RWPE2 (cell line): ENCODE results near the gene HTR7.
"Not testable (repeated sequence)": the region's sequence is repeated elsewhere in the genome, so short reads cannot be mapped to it uniquely, and the experiment has no call there.

Experiments
- ATAC-seq: fragments of 200-7000 bp; cut with Tn5 transposase; 3 replicates; pipeline ENCODE4 v1.9.1; 2021; ENCODE audit warnings: low read depth
- DNase-seq: peaks from one replicate; pipeline ENCODE4 v3.0.0-alpha.2; 2020; ENCODE audit warnings: low spot score
- H3K27ac ChIP-seq: fragments of 450-650 bp; 2 replicates; pipeline ENCODE4 v1.5.1; 2017; ENCODE audit warnings: mild to moderate bottlenecking; ENCODE audit not compliant: poor library complexity, severe bottlenecking
- H3K27me3 ChIP-seq: fragments of 250-450 bp; sonication (Bioruptor Pico); 2 replicates; pipeline ENCODE4 v1.5.1; 2021; ENCODE audit warnings: mild to moderate bottlenecking, moderate library complexity; ENCODE audit not compliant: insufficient read depth, poor library complexity, severe bottlenecking
- H3K36me3 ChIP-seq: fragments of 250-450 bp; sonication (Bioruptor Pico); 2 replicates; pipeline ENCODE4 v1.5.1; 2020; ENCODE audit warnings: low read depth, mild to moderate bottlenecking, moderate library complexity
- H3K4me1 ChIP-seq: fragments of 250-450 bp; sonication (Bioruptor Pico); 2 replicates; pipeline ENCODE4 v1.5.1; 2021; ENCODE audit warnings: mild to moderate bottlenecking, moderate library complexity; ENCODE audit not compliant: insufficient read depth, poor library complexity, severe bottlenecking
- H3K4me3 ChIP-seq: fragments of 250-450 bp; sonication (Bioruptor Pico); 2 replicates; pipeline ENCODE4 v1.5.1; 2021; ENCODE audit warnings: mild to moderate bottlenecking, moderate library complexity; ENCODE audit not compliant: severe bottlenecking
- H3K9me3 ChIP-seq: fragments of 250-450 bp; sonication (Bioruptor Pico); 2 replicates; pipeline ENCODE4 v1.5.1; 2021; ENCODE audit warnings: mild to moderate bottlenecking, moderate library complexity; ENCODE audit not compliant: severe bottlenecking
- CTCF ChIP-seq: fragments of 450-650 bp; IDR thresholded peaks from one replicate; pipeline ENCODE4 v1.5.1; 2017; ENCODE audit warnings: mild to moderate bottlenecking, moderate library complexity; ENCODE audit not compliant: poor library complexity, severe bottlenecking

The HTR7 gene

GRCh38 chr10:90817128-90817889 lies 40.5 kb downstream of the HTR7 start:
- Histone ChIP-seq H3K4me3 (no peak overlapping the region), H3K4me1 (peaks cover 37% of the 10 kb centered on the region), H3K27ac (peak overlapping the region; percentile 79), H3K27me3 (no peaks in the 10 kb centered on the region), H3K9me3 (no peaks in the 10 kb centered on the region), H3K36me3 (no peaks in the 10 kb centered on the region)
- no peak for TF ChIP-seq CTCF
- ATAC-seq (peak; percentile 77), DNase-seq (no peak)

GRCh38 chr10:90816466-90816865 lies 41.4 kb downstream of the HTR7 start:
- H3K4me3 ChIP-seq, result no peak overlapping the region
- no peaks in the 10 kb centered on the region for H3K9me3 ChIP-seq
- H3K4me1 ChIP-seq, result peaks cover 37% of the 10 kb centered on the region
- TF ChIP-seq CTCF, result no peak
- no peaks in the 10 kb centered on the region for H3K36me3 ChIP-seq
- ATAC-seq, result no peak
- H3K27me3 ChIP-seq, result no peaks in the 10 kb centered on the region
- no peak for DNase-seq
- H3K27ac ChIP-seq, result peak overlapping the region; percentile 79

GRCh38 chr10:90813594-90814365 lies 44.1 kb downstream of the HTR7 start:
- Histone ChIP-seq H3K27ac (no peak overlapping the region), H3K9me3 (no peaks in the 10 kb centered on the region), H3K4me3 (no peak overlapping the region), H3K4me1 (peaks cover 24% of the 10 kb centered on the region), H3K36me3 (no peaks in the 10 kb centered on the region), H3K27me3 (no peaks in the 10 kb centered on the region)
- TF ChIP-seq CTCF, result no peak
- no peak for ATAC-seq
- DNase-seq, result no peak

- H3K27me3 ChIP-seq, H3K4me1 ChIP-seq, DNase-seq, H3K9me3 ChIP-seq, H3K36me3 ChIP-seq, H3K4me3 ChIP-seq, H3K27ac ChIP-seq, ATAC-seq: not testable (repeated sequence)
These were observed 50.7 kb downstream of the HTR7 start for GRCh38 chr10:90807106-90807505.

- no peak for ATAC-seq
- no peak for DNase-seq
- Histone ChIP-seq H3K27ac (no peak overlapping the region), H3K27me3 (no peaks in the 10 kb centered on the region), H3K36me3 (no peaks in the 10 kb centered on the region), H3K4me3 (no peak overlapping the region), H3K4me1 (no peaks in the 10 kb centered on the region), H3K9me3 (no peaks in the 10 kb centered on the region)
- no peak for TF ChIP-seq CTCF
These were observed 51.2 kb downstream of the HTR7 start for GRCh38 chr10:90806677-90807076.
